Spleen (tissue), 11 donors: ENCODE data around the gene PRDX6. TPM values are rescaled to one million over a fixed set of nuclear protein-coding genes. Genes with fewer than 3 reads are reported as not detected.
A peak's percentile ranks its signal among the peaks of the same experiment; 100 is the strongest.

Source experiments
- DNase-seq: peaks from one replicate; pipeline ENCODE4 v3.0.0-alpha.2; 2020
- H3K27ac ChIP-seq, 8 donors: fragments of 200-600 bp; sonication (generic) in 7 of 8; 1 replicate in 4 of 8; 2 replicates in 4 of 8; pipeline versions ENCODE4 v1.5.0 to v1.8.0; 2016 to 2021; ENCODE audit warnings: inconsistent platforms in 4 of 8, mild to moderate bottlenecking in 4 of 8, moderate library complexity in 1 of 8
- H3K27me3 ChIP-seq, 7 donors: fragments of 200-600 bp; sonication (generic) in 6 of 7; replicated peaks in 1 of 7; 1 replicate in 4 of 7; 2 replicates in 3 of 7; pipeline versions ENCODE4 v1.5.0 to v1.8.0; 2016 to 2021; ENCODE audit warnings: inconsistent platforms in 3 of 7, mild to moderate bottlenecking in 1 of 7
- H3K36me3 ChIP-seq, 6 donors: fragments of 200-600 bp; sonication (generic) in 5 of 6; 1 replicate in 4 of 6; 2 replicates in 2 of 6; pipeline versions ENCODE4 v1.5.0 to v1.8.0; 2016 to 2021; ENCODE audit warnings: inconsistent platforms in 2 of 6
- H3K4me1 ChIP-seq, 6 donors: fragments of 200-600 bp; sonication (generic) in 5 of 6; 1 replicate in 3 of 6; 2 replicates in 3 of 6; pipeline versions ENCODE4 v1.5.0 to v1.8.0; 2016 to 2021; ENCODE audit warnings: inconsistent platforms in 3 of 6
- H3K4me3 ChIP-seq, 8 donors: fragments of 200-600 bp; sonication (generic) in 7 of 8; 1 replicate in 4 of 8; 2 replicates in 4 of 8; pipeline versions ENCODE4 v1.5.0 to v1.8.0; 2016 to 2021; ENCODE audit warnings: inconsistent platforms in 4 of 8, mild to moderate bottlenecking in 4 of 8, moderate library complexity in 2 of 8
- H3K9me3 ChIP-seq, 8 donors: fragments of 200-600 bp; sonication (generic) in 7 of 8; 1 replicate in 4 of 8; 2 replicates in 4 of 8; pipeline versions ENCODE4 v1.5.0 to v1.8.0; 2016 to 2021; ENCODE audit warnings: inconsistent platforms in 4 of 8
- POLR2A ChIP-seq, 3 donors: fragments of 450-650 bp; IDR thresholded peaks; one replicate each; pipeline ENCODE4 v1.5.1; 2017; ENCODE audit warnings: antibody characterized with exemption in 3 of 3, mild to moderate bottlenecking in 1 of 3
- POLR2AphosphoS5 ChIP-seq, 3 donors: sonication (generic); formaldehyde crosslinking; IDR thresholded peaks; one replicate each; pipeline ENCODE4 v1.5.1; 2017; ENCODE audit warnings: antibody characterized with exemption in 3 of 3
- WGBS, 5 donors: extraction: QIAGEN DNeasy Blood & Tissue Kit in 3 of 5; methylation state at CpG; one replicate each; pipeline versions ENCODE4 v1.1.5 to v1.1.7; 2013 to 2018; 5-methylcytosine and 5-hydroxymethylcytosine counted together
- intact Hi-C: fragments of 100-400 bp; cut with DNase I; formaldehyde crosslinking; loops from one replicate; pipeline ENCODE4 v1.15.0; 2023; ENCODE audit warnings: low total_unique reads
- polyA plus RNA-seq, 3 donors: library from polyadenylated mRNA; stranded (reverse); fragments of 200-250 nt; gene quantifications; one replicate each; pipeline ENCODE4 v1.2.1, GENCODE V29; 2013
- total RNA-seq, 7 donors: library from RNA; depleted of rRNA in 3 of 7; stranded (reverse); fragments of >200 nt in 3 of 7; fragmentation: NEBNext Ultra II Directional in 4 of 7; extraction: Animal tissue kit (Norgen Biotek cat#: 25700) in 4 of 7; gene quantifications; one replicate each; pipeline versions ENCODE4 v1.1.0 to v1.2.1, GENCODE V29; 2016 to 2021
- TF ChIP-seq, protein P1 (sequence below), 11 experiments: fragments of 200-600 bp in 7 of 11; fragments of 450-650 bp in 4 of 11; sonication (generic) in 4 of 11; IDR thresholded peaks in 8 of 11; conservative IDR thresholded peaks in 3 of 11; 1 replicate in 7 of 11; 2 replicates in 4 of 11; pipeline versions ENCODE4 v1.4.0 to v1.8.0; 2016 to 2021; ENCODE audit warnings: antibody characterized with exemption in 11 of 11, inconsistent platforms in 4 of 11, mild to moderate bottlenecking in 1 of 11
- donor health status: healthy with polysubstance abuse.
- donor health status: DM: no; HTN: no; CAD: no; lungs with moderate emphysema.
- donor health status: DM: no; HTN: no; CAD: no.
- donor health status: Bipolar disorder and iron deficiency.
- donor health status: healthy.
- donor health status: DM: no; HTN: no; CAD: no.
- donor health status: DM: yes; HTN: yes; CAD: no.

Gene PRDX6
- total and polyA plus RNA-seq, 10 donors: 122 to 240 (median 146) TPM

DNA sequence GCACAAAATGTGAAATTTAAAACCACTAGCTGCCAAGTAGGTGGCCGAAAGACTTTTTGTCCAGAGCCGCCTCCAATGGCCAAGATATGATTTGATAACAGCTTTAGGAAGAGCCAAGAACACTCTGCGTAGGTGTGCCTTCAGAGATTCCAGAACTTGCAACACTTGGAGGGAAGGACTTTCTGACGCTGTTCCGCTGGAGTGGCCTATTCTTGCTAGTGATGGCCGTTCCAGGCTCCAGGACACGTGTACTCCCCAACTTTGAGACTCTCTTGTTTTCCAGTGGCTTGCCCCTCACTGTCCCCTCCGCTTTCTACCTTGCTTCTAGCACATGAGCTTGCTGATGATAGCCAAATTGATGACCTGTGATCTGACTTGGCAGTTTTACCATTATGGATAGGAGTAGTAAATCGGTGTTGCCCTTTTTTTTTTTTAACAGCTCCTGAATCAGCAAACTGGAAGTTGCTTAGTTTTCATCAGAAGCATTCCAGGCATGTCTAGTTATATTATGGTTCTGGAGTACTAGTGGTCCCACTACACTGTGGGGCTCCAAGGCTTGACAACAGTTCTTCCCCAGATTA lies 1.0 kb downstream of the PRDX6 start:
- Histone ChIP-seq H3K4me3 (peak overlapping the region; percentile 66 to 91 (median 88)), H3K27me3 (no peaks in the 10 kb centered on the region), H3K9me3 (no peaks in the 10 kb centered on the region), H3K36me3 (peaks cover 2 to 31% (median 23%) of the 10 kb centered on the region in 6 donors), H3K27ac (peak overlapping the region; percentile 90 to 99 (median 96)), H3K4me1 (peaks cover 30 to 70% (median 60%) of the 10 kb centered on the region in 6 donors)
- intact Hi-C loops: loop anchor here (5.0 kb wide), 1 partner anchor 684 kb away; no protein-coding TSS in a partner anchor
- no peak for TF ChIP-seq POLR2A (IDR thresholded peaks at IDR 0.05)
- TF ChIP-seq, protein P1, sequence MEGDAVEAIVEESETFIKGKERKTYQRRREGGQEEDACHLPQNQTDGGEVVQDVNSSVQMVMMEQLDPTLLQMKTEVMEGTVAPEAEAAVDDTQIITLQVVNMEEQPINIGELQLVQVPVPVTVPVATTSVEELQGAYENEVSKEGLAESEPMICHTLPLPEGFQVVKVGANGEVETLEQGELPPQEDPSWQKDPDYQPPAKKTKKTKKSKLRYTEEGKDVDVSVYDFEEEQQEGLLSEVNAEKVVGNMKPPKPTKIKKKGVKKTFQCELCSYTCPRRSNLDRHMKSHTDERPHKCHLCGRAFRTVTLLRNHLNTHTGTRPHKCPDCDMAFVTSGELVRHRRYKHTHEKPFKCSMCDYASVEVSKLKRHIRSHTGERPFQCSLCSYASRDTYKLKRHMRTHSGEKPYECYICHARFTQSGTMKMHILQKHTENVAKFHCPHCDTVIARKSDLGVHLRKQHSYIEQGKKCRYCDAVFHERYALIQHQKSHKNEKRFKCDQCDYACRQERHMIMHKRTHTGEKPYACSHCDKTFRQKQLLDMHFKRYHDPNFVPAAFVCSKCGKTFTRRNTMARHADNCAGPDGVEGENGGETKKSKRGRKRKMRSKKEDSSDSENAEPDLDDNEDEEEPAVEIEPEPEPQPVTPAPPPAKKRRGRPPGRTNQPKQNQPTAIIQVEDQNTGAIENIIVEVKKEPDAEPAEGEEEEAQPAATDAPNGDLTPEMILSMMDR (IDR thresholded peaks at IDR 0.05 in 8 of 11, conservative IDR thresholded peaks at IDR 0.05 in 3 of 11): no peak
- peak in 1 of 3 donors; percentile 24 for TF ChIP-seq POLR2AphosphoS5 (IDR thresholded peaks at IDR 0.05)
- WGBS, 5 donors: 13 to 19% (median 14%) methylated on average over 9 of the region's 9 CpGs
- no peak for DNase-seq

DNA sequence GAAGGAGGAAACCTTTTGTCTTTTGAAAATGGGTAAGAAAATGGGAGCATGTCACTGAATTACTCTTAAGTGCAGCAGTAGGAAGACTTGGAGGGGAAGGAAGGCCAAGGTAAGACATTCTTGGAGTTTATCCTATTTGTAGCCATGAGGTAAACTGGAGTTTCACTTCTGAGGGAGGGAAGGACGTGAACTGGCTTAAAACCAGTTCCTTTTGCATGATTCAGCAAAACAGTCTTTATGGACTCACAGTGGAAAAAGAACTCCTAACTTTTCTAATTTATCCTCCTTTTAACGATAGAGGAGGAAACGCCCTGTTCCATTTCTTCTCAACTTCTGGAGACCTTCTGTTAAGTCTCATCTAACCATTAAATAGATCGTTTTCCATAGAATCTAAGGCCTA lies 2.5 kb downstream of the PRDX6 start:
- TF ChIP-seq, protein P1 (IDR thresholded peaks at IDR 0.05 in 8 of 11, conservative IDR thresholded peaks at IDR 0.05 in 3 of 11): no peak
- TF ChIP-seq POLR2AphosphoS5 (IDR thresholded peaks at IDR 0.05) (no peak), POLR2A (IDR thresholded peaks at IDR 0.05) (no peak)
- peaks cover 27 to 55% (median 50%) of the 10 kb centered on the region in 6 donors for H3K4me1 ChIP-seq
- DNase-seq: no peak
- no peaks in the 10 kb centered on the region for H3K9me3 ChIP-seq
- no peaks in the 10 kb centered on the region for H3K27me3 ChIP-seq
- intact Hi-C loops: loop anchor here (5.0 kb wide), 1 partner anchor 683 kb away; no protein-coding TSS in a partner anchor
- H3K27ac ChIP-seq: peak overlapping the region in 2 of 8 donors; percentile 47 to 51
- H3K36me3 ChIP-seq: peaks cover 2 to 46% (median 38%) of the 10 kb centered on the region in 6 donors
- 55 to 71% (median 60%) methylated on average over 4 of the region's 4 CpGs for WGBS, 5 donors
- H3K4me3 ChIP-seq: peak overlapping the region in 2 of 8 donors; percentile 7 to 89

DNA sequence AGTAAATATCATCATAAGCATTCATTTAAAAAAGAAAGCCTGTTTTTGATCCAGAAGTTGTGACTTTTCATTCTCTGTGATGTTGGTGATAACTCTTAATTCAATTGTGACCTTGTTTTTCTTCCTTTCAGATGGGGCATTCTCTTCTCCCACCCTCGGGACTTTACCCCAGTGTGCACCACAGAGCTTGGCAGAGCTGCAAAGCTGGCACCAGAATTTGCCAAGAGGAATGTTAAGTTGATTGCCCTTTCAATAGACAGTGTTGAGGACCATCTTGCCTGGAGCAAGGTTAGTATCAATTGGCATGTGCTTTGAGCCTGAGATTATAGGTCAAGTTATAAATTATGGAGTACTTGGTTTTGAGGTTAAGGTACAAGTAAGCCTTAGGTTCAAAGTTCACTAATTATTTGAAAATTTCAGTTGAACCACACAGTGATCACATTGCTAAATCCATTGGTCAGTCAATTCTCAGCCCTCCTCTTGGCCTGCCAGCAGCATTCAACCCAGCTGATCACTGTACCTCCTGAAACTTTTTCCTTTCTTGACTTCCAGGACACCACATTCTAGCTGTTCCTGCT lies 4.1 kb downstream of the PRDX6 start:
- intact Hi-C loops: no loop called here
- peaks cover 2 to 62% (median 53%) of the 10 kb centered on the region in 6 donors for H3K36me3 ChIP-seq

More for the DNA sequence above, 4.1 kb downstream of the PRDX6 start:
- 81 to 95% (median 92%) methylated on average over 1 of the region's 1 CpG for WGBS, 5 donors
- H3K27ac ChIP-seq: no peak overlapping the region
- no peaks in the 10 kb centered on the region for H3K27me3 ChIP-seq
- no peak overlapping the region for H3K4me3 ChIP-seq
- peaks cover 19 to 39% (median 33%) of the 10 kb centered on the region in 6 donors for H3K4me1 ChIP-seq
- no peaks in the 10 kb centered on the region for H3K9me3 ChIP-seq
- no peak for TF ChIP-seq POLR2A (IDR thresholded peaks at IDR 0.05)
- no peak for TF ChIP-seq POLR2AphosphoS5 (IDR thresholded peaks at IDR 0.05)
- TF ChIP-seq, protein P1 (IDR thresholded peaks at IDR 0.05 in 8 of 11, conservative IDR thresholded peaks at IDR 0.05 in 3 of 11): no peak
- no peak for DNase-seq
